GM18498 (cell line): ENCODE measurements around the gene CAP2.
"Not testable (repeated sequence)": the region's sequence is repeated elsewhere in the genome, so short reads cannot be mapped to it uniquely, and the experiment has no call there.

Experiments used
- ATAC-seq: cut with Tn5 transposase; IDR thresholded peaks from one replicate; pipeline ENCODE4 v1.9.1; 2021; ENCODE audit warnings: mild to moderate bottlenecking, moderate library complexity; ENCODE audit not compliant: unreplicated experiment

The CAP2 gene

GRCh38 chr6:17501442-17501841 lies 108.0 kb downstream of the CAP2 start:
- no peak for ATAC-seq

- ATAC-seq: no peak
Observed at GRCh38 chr6:17501982-17502704, 108.7 kb downstream of the CAP2 start.

DNA sequence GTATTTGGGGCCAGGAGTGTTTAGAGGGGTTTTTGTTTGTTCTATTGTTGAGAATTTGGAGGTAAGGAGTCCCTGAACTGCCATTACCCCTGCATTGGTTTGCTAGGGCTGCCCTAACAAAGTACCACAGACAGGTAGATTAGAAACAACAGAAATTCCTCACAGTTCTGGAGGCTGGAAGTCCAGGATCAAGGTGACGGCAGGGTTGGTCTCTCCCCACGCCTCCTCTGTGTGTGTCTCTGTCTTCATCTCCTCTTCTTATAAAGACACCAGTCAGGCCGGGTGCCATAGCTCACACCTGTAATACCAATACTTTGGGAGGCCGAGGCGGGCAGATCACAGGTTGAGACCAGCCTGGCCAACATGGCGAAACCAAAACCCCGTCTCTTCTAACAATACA lies 109.7 kb downstream of the CAP2 start:
- ATAC-seq: no peak

DNA sequence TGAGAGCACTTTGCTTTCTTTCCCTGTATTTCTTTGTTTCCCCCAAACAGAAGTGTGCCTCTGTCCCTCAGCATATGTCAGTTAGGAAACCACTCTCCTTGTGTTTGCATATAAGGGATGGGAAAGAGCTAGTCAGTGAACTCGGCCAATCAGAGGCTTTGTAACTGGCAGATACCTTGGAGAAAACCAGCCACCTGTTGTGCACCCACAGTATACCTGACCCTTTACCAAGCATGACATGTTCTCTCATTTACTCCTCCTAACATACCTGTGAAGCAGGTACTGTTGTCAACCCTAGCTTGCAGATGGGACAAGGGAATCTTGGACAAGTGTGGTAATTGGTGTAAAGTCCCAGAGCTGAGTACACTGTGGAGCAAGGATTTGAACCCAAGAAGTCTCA lies 110.6 kb downstream of the CAP2 start:
- no peak for ATAC-seq

DNA sequence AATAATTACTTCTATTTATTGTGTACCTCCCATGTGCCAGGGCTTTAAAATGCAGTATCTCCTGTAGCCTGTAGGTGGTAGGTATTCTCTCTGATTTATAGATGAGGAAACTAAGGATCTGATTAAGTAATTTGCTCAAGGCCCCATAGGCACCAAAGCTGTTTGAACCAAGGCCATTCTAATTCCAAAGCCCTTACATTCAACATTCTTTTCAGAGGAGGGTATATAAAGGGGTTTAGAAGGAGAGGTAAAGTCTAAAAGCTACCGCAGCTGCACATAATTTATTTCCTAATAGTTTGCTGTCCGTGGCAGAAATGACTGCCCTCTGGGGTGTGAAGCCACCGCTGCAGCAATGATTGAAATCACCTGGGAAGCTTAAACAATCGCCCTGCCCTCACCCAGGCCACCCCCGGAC lies 111.7 kb downstream of the CAP2 start:
- no peak for ATAC-seq

DNA sequence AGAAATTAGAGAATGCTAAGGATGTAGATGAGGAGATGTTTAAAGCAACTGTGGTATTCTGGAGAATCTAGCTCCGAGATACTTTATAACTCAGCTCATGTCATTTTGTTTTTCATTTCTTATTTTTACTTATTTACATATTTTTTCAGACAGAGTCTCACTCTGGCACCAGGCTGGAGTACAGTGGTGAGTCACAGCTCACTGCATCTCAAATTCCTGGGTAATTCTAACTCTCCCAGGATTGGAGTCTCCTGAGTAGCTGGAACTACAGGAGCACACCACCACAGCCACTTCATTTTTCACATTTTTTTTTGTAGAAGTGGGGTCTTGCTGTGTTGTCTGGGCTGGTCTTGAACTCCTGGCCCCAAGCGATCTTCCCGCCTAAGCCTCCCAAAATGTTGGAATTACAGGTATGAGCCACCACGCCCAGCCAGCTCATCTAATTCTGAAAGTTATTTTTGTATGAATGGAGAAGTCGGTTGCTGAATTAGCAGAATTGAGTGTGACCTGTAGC lies 112.4 kb downstream of the CAP2 start:
- no peak for ATAC-seq

DNA sequence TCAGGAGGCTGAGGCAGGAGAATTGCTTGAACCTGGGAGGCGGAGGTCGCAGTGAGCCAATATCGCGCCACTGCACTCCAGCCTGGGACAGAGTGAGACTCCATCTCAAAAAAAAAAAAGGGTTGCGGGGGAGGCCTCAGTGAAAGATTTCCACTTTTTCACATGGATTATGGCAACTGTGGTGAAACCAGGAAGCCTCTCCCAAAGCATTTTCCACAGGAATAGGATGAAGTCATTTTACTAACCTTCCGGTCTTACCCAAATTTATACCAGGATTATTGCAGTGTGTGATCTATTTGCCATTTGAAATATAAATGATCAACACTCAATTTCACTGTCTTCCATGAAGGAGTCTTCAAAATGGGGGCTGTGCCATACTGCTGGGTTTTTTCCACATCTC lies 113.1 kb downstream of the CAP2 start:
- no peak for ATAC-seq

GRCh38 chr6:17506962-17507361 lies 113.6 kb downstream of the CAP2 start:
- ATAC-seq: no peak

DNA sequence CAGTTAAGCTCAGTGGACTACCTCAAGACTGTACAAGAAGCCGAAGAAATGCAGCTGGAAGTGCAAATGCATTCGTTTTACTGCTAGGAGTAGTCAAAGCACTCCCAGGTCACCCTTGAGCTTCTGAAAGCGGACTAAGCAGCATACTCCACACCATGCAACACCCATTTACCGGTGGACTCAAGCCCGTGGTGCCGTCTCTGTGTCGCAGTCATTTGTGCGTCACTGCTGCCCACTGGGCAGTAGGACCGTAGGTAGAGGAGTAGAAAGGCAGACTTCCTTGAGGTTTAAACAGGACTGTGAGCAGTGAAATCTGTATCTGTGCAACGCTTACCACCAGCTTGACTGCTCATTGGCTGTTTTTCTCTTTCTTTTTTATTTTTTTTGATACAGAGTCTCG lies 117.7 kb downstream of the CAP2 start:
- no peak for ATAC-seq

- ATAC-seq: no peak
Observed at GRCh38 chr6:17511580-17511979, 118.2 kb downstream of the CAP2 start.

DNA sequence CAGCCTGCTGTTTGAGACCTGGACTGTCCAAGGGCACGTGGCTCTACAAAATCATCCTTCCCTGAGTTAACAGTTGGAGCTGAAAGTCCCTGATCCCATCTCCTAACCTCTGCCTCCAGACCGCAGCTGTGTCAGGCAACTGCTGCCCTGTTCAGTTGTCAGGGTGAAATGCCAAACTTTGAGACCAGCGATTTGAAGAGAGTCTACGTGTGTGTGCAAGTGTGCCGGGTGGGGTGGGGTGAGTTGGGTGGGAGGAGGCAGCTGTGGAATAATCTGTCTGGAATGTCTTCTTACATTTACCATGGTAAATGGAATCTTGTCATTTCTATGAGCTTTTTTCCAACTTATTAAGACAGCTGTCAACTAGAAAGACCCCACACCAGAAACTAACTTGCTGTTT lies 125.7 kb downstream of the CAP2 start:
- no peak for ATAC-seq

- no peak for ATAC-seq
Observed at GRCh38 chr6:17525637-17526036, 132.2 kb downstream of the CAP2 start.

GRCh38 chr6:17527076-17527475 lies 133.7 kb downstream of the CAP2 start:
- ATAC-seq: no peak

DNA sequence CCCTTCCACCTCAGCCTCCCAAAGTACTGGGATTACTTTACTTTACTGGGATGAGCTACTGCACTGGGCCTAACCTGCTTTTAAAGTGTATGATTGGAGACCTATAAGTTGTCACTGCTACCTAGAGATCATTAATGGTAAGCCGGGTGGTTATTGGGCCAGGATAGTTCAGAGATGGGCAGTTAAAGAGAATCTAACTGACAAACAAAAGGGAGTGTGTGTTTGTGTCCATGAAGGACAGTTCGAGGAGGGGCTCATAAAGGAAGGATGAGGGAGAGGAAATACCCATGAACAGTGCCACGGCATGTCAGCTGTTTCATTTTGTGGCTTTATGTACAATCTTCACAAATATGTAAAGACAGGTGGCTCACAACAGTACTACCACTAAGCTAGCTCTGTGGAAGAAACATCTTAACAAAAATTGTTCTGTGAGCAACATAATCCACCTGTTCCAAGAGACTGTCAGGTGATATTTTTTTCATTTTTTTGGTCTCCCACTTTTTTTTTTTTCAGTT lies 137.0 kb downstream of the CAP2 start:
- ATAC-seq: no peak

DNA sequence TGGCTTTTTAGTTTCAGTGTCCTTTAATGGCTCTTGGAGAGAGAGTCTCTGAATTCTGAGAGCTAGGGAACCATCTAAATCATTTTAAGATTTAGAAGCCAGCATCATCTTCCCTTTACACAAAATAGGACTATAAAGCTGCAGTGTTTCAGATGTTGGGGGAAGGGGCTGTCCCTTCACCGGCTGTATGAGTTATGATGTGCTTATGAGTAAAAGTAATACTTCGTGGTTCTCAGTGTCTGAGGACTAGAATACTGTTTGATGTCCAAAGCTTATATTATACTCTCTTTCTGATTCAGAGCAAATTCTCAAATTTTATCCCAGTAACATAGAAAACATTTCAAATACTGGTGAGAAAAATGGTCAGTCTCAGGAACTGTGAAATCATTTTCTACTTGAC lies 143.2 kb downstream of the CAP2 start:
- ATAC-seq: peak; percentile 65

GRCh38 chr6:17542243-17542642 lies 148.8 kb downstream of the CAP2 start:
- ATAC-seq: no peak

DNA sequence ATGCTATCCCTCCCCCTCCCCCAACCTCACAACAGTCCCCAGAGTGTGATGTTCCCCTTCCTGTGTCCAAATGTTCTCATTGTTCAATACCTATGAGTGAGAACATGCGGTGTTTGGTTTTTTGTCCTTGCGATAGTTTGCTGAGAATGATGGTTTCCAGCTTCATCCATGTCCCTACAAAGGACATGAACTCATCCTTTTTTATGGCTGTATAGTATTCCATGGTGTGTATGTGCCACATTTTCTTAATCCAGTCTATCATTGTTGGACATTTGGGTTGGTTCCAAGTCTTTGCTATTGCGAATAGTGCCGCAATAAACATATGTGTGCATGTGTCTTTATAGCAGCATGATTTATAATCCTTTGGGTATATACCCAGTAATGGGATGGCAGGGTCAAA lies 152.3 kb downstream of the CAP2 start:
- ATAC-seq: not testable (repeated sequence)

DNA sequence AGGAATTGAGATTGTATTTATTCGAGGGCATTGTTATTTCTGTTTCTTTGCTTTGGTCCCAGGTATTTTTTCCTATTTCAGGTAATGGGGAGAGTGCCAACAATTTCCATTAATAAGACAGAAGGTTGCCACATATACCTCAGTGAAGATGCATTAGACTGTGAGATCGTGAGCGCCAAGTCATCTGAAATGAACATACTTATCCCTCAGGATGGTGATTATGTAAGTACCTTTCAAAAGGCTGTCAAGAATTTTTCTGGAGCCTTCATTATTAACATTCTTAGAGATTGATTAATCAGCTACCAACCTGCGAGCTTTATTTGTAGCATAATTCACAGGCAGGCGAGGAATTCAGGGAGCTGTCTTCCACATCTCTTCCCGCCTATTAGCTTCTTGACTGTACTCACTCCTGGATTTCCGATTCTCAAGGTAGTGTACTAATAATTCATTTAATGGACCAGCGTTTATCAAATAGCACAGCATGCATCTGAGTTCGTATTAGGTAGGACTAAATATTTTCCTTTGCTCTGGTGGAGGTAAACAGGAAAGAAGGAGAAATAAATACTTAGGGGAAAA lies 158.1 kb downstream of the CAP2 start:
- no peak for ATAC-seq

DNA sequence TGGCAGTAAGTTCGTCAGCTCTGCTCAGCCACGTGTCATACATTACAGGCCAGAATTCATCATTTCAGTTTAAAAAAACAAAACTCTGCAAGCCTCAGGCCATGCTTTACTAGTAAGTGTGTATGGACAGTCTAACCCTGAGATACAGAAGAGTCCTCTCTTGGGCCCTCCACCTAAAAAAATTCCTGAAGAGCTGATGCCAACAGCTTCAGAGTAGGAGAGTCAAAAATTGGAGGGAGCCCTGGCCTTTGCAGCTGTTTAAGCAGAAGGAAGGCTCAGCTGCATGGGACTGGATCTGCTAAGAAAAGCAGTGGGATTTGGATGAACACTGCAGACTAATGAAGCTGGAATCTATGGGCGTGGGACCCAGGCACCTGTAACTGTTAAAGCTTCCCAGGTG lies 159.5 kb downstream of the CAP2 start:
- no peak for ATAC-seq

DNA sequence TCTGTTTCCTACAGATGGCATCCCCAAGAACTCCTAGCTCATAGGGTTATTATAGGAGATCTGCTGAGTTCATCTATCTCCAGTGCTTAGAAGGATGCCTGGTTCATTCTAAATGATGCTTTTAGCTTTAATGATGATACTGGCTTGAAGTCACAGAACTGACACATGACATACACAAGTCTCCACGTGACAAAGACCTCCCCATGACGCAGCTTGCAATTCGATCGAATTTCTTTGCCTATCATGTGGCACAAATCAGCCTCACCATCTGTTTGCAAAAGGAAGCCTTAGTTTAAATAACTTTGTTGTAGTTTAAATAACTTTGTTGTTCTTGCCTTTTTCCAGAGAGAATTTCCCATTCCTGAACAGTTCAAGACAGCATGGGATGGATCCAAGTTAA lies 162.6 kb downstream of the CAP2 start:
- ATAC-seq: no peak

DNA sequence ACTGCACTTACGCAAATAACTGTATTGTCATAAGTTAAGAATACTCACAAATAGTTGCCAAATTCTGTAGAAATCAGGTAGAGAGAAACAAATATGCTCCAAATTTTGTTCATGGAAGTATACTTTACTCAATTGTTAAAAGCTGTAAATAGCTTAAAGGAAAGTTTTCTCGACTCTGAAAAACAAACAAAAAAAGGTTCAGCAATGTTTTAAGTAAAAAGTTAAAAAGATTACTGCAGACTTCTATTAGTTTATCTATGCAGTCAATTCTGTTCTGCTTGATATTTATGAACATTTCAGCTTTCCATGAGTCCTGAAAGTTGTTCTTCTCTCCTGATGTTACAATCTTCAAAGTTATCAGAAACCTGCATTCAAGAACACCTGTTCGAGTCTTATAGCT lies 169.2 kb downstream of the CAP2 start:
- no peak for ATAC-seq

DNA sequence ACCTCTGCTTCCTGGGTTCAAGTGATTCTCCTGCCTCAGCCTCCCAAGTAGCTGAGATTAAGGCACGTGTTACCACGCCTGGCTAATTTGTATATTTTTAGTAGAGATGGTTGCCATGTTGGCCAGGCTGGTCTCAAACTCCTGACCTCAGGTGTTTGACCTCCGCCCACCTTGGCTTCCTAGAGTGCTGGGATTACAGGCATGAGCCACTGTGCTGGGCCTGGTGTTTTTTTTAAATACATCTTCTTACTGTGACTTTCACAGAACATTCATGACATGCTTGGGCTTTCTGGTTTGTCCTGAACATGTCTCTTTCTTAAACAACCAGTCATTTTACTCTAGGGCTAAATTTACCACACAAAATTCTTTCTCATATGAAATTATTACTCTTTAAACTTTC lies 172.0 kb downstream of the CAP2 start:
- no peak for ATAC-seq
